RKO (cell line): ENCODE measurements around the gene HACD2.

Experiments
- DNase-seq: peaks from one replicate; pipeline ENCODE4 v3.0.0-alpha.2; 2016; ENCODE audit warnings: low spot score

HACD2 gene

GRCh38 chr3:123481071-123481470, 103.8 kb downstream of the HACD2 start:
- no peak for DNase-seq

- no peak for DNase-seq
These were observed 104.4 kb downstream of the HACD2 start for GRCh38 chr3:123480428-123480827.

- DNase-seq = no peak
These were observed 105.0 kb downstream of the HACD2 start for GRCh38 chr3:123479891-123480290.

GRCh38 chr3:123478314-123478713, 106.5 kb downstream of the HACD2 start:
- DNase-seq = no peak

- no peak for DNase-seq
These were observed 107.7 kb downstream of the HACD2 start for GRCh38 chr3:123476967-123477750.

- DNase-seq = no peak
These were observed 109.1 kb downstream of the HACD2 start for GRCh38 chr3:123475786-123476185.

GRCh38 chr3:123471106-123471505, 113.7 kb downstream of the HACD2 start:
- DNase-seq = no peak

- DNase-seq = no peak
These were observed 115.4 kb downstream of the HACD2 start for GRCh38 chr3:123469323-123469995.

GRCh38 chr3:123467046-123467445, 117.8 kb downstream of the HACD2 start:
- no peak for DNase-seq

- DNase-seq = no peak
These were observed 120.6 kb downstream of the HACD2 start for GRCh38 chr3:123464211-123464610.

GRCh38 chr3:123459862-123460261, 125.0 kb downstream of the HACD2 start:
- DNase-seq = no peak

GRCh38 chr3:123458255-123458654, 126.6 kb downstream of the HACD2 start:
- no peak for DNase-seq

- no peak for DNase-seq
These were observed 127.0 kb downstream of the HACD2 start for GRCh38 chr3:123457841-123458240.

GRCh38 chr3:123453675-123454074, 131.2 kb downstream of the HACD2 start:
- DNase-seq = no peak

- no peak for DNase-seq
These were observed 133.7 kb downstream of the HACD2 start for GRCh38 chr3:123451186-123451585.

- DNase-seq = no peak
These were observed 134.8 kb downstream of the HACD2 start for GRCh38 chr3:123449997-123450604.

- DNase-seq = no peak
These were observed 135.5 kb downstream of the HACD2 start for GRCh38 chr3:123449102-123449996.

GRCh38 chr3:123448536-123449101, 136.2 kb downstream of the HACD2 start, which contains the start of gene ADCY5:
Gene ADCY5, minus strand, starts transcription at chr3:123449090. Its CDS starts 545 bp downstream, at chr3:123448545.
- DNase-seq = no peak

- DNase-seq = no peak
These were observed 136.9 kb downstream of the HACD2 start for GRCh38 chr3:123447749-123448517.

GRCh38 chr3:123447416-123447748, 137.5 kb downstream of the HACD2 start:
- DNase-seq = no peak

GRCh38 chr3:123446610-123447109, 138.2 kb downstream of the HACD2 start:
- DNase-seq = no peak
